CD4-positive, alpha-beta T cell treated with Interleukin-6 at 100 ng/mL for 8 hours (primary cell): ENCODE measurements around the gene C14orf93.

Experiments
- DNase-seq: peaks from one replicate; pipeline ENCODE4 v3.0.0-alpha.2; 2020; ENCODE audit warnings: mixed read lengths, low spot score

C14orf93 gene

GRCh38 chr14:23045419-23046357 lies 35.7 kb upstream of the C14orf93 start:
- DNase-seq = no peak

- DNase-seq = no peak
These were observed 34.9 kb upstream of the C14orf93 start for GRCh38 chr14:23044840-23045239.

- no peak for DNase-seq
These were observed 33.8 kb upstream of the C14orf93 start for GRCh38 chr14:23043754-23044153.

- no peak for DNase-seq
These were observed 33.2 kb upstream of the C14orf93 start for GRCh38 chr14:23043145-23043544.

GRCh38 chr14:23042162-23042965 lies 32.4 kb upstream of the C14orf93 start, which contains the start of gene PSMB11:
Gene PSMB11 (plus strand): TSS chr14:23042212. CDS start chr14:23042226, 14 bp downstream.
- DNase-seq = no peak

- no peak for DNase-seq
These were observed 31.8 kb upstream of the C14orf93 start for GRCh38 chr14:23041729-23042128.

- no peak for DNase-seq
These were observed 30.2 kb upstream of the C14orf93 start for GRCh38 chr14:23040100-23040499.

- no peak for DNase-seq
These were observed 25.6 kb upstream of the C14orf93 start for GRCh38 chr14:23035303-23036144.

- peak; percentile 92 for DNase-seq
These were observed 24.8 kb upstream of the C14orf93 start, which contains the start of gene PSMB5 for GRCh38 chr14:23034498-23035302. Gene PSMB5 (minus strand): TSS chr14:23034900. CDS start chr14:23034881, 19 bp downstream.

GRCh38 chr14:23033801-23034497 lies 24.0 kb upstream of the C14orf93 start:
- no peak for DNase-seq

- no peak for DNase-seq
These were observed 23.3 kb upstream of the C14orf93 start for GRCh38 chr14:23033251-23033727.

- no peak for DNase-seq
These were observed 21.0 kb upstream of the C14orf93 start for GRCh38 chr14:23030936-23031335.

- peak; percentile 47 for DNase-seq
These were observed 18.9 kb upstream of the C14orf93 start for GRCh38 chr14:23028799-23029198.

- no peak for DNase-seq
These were observed 15.3 kb upstream of the C14orf93 start for GRCh38 chr14:23025151-23025814.

- DNase-seq = no peak
These were observed 14.7 kb upstream of the C14orf93 start for GRCh38 chr14:23024612-23025075.

- DNase-seq = no peak
These were observed 13.8 kb upstream of the C14orf93 start for GRCh38 chr14:23023795-23024152.

GRCh38 chr14:23023022-23023794 lies 13.3 kb upstream of the C14orf93 start:
- DNase-seq = peak; percentile 26

- no peak for DNase-seq
These were observed 12.0 kb upstream of the C14orf93 start for GRCh38 chr14:23021889-23022442.
